Medulla oblongata (tissue), 1 donor: ENCODE data around the gene INTS11.

Experiments used
- DNase-seq: peaks from one replicate; pipeline ENCODE4 v3.0.0-alpha.2; 2015; ENCODE audit errors: extremely low spot score

The INTS11 gene

GRCh38 chr1:1312450-1313314 is 11.8 kb downstream of the INTS11 start:
- no peak for DNase-seq

GRCh38 chr1:1311107-1312104 is 13.1 kb downstream of the INTS11 start:
- no peak for DNase-seq

- no peak for DNase-seq
Observed at GRCh38 chr1:1310476-1311053, 13.9 kb downstream of the INTS11 start.

GRCh38 chr1:1310109-1310385 is 14.4 kb downstream of the INTS11 start:
- DNase-seq: no peak

GRCh38 chr1:1309251-1310108 is 15.0 kb downstream of the INTS11 start:
- DNase-seq: peak; percentile 21

GRCh38 chr1:1308756-1309250 is 15.7 kb downstream of the INTS11 start:
- no peak for DNase-seq

- peak; percentile 92 for DNase-seq
Observed at GRCh38 chr1:1307923-1308755, 16.3 kb downstream of the INTS11 start, which contains the start of the genes ACAP3 and PUSL1. ACAP3 (minus strand) TSS chr1:1307930; CDS start chr1:1307815, 115 bp downstream. PUSL1 (plus strand) TSS chr1:1308597; CDS start chr1:1308644, 47 bp downstream.

- DNase-seq: no peak
Observed at GRCh38 chr1:1307261-1307922, 17.1 kb downstream of the INTS11 start.

- DNase-seq: no peak
Observed at GRCh38 chr1:1306661-1307260, 17.7 kb downstream of the INTS11 start.

- no peak for DNase-seq
Observed at GRCh38 chr1:1306070-1306660, 18.3 kb downstream of the INTS11 start.

- DNase-seq: peak; percentile 49
Observed at GRCh38 chr1:1305300-1306069, 19.0 kb downstream of the INTS11 start.

- DNase-seq: peak; percentile 96
Observed at GRCh38 chr1:1304331-1305299, 19.8 kb downstream of the INTS11 start.

GRCh38 chr1:1303736-1304135 is 20.7 kb downstream of the INTS11 start:
- DNase-seq: no peak

- no peak for DNase-seq
Observed at GRCh38 chr1:1302951-1303509, 21.4 kb downstream of the INTS11 start.

GRCh38 chr1:1302006-1302430 is 22.4 kb downstream of the INTS11 start:
- no peak for DNase-seq

- DNase-seq: no peak
Observed at GRCh38 chr1:1300352-1300739, 24.1 kb downstream of the INTS11 start.
